ENCODE data around the gene ALPI. TPM values are rescaled to one million over a fixed set of nuclear protein-coding genes. Genes with fewer than 3 reads are reported as not detected.

ALPI gene
- total RNA-seq, 1 experiment from 2014 or later: not detected

GRCh38 chr2:232460171-232460570 lies 4.2 kb downstream of the ALPI start:
- no peak for DNase-seq (ENCODE audit: low read depth)

DNA sequence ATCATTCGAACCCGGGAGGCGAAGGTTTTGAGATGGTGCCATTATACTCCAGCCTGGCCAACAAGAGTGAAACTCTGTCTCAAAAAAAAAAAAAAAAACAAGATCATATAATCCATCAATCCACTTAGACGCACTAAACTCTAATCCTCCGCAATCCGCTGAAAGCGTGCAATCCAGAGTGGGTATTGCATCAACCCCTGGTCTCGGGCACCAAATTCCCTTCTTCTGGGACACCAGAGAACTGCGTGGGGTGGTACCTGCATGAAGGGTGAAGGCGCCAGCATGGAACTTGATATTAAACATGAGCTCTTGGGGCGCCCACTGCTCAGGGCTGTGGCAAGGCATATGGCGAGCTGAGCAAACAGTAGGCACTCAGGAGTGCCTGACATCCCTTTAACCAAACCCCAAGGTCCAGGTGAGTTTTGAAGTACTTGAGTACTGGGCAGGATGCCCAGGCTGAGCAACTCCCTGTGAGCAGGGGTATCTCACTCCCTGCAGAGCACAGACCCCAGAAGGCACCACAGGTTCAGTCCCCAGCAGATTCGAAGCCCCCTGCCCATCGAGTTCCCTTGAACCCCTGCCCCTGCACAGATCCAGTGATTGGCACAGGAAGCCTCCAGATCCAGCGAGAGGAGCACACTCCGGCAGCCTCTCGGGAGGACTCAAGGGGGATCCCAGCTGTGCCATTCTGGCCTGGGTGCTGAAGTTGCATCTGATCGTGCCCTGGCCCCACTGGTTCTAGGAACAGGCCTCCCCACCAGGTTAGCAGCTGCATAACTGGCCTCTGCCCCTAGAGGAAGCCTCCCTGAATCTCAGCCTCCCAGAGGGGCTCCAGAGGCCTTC lies 8.0 kb downstream of the ALPI start:
- DNase-seq (ENCODE audit: low read depth): no peak

DNA sequence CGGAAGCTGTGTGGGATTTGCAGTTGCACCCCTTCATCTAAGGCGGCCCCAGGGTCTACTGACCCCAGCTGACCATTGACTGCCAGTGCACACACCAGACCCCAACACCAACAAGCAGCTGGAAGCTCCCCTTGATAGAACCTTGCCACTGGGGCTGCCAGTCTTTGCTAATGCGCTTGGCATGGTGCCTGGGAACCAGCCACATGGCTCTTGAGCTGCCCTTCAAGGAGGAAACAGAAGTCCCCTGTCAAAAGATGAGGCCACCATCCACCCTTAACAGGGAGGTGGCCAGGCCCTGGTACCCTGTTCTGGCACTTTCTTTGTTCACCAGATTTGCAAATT lies 8.6 kb downstream of the ALPI start:
- DNase-seq (ENCODE audit: low read depth): no peak

- DNase-seq (ENCODE audit: low read depth): no peak
Measured at GRCh38 chr2:232465061-232465460, 9.1 kb downstream of the ALPI start.

DNA sequence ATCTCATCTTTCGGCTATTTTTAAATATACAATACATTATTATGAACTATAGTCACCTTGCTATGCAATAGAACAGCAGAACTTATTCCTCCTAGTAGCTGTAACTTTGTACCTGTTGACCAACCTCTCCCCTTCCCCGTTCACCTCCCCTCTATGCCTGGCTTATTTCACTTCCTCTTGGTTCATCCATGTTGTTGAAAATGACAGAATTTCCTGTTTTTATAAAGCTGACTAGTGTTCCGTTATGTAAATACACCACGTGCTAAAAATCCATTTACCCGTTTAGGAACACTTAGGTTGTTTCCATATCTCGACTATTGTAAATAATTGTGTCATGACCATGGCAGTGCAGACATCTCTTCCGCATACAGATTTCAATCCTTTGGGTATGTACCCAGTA lies 10.3 kb downstream of the ALPI start:
- no peak for DNase-seq (ENCODE audit: low read depth)

DNA sequence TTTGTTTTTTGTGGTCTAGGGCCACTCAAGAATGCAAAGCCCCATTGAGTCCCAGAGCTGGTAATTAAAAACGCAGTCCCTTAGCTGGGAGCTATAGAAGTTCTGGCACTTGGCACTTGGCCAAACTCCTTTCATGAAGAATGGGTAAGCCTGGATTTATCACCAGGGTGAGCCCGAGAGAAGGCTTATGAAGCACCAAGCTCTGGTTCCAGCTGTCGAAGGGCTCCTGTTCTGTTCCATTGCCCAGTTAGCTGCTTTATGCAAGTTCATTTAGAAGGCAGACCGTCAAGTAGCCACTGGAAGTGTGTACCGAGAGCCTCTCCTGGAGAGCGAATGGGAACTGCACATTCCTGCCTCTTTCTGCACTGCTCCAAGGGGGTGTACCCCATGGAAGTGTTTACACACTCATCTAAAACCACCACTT lies 17.5 kb downstream of the ALPI start:
- no peak for DNase-seq (ENCODE audit: low read depth)

DNA sequence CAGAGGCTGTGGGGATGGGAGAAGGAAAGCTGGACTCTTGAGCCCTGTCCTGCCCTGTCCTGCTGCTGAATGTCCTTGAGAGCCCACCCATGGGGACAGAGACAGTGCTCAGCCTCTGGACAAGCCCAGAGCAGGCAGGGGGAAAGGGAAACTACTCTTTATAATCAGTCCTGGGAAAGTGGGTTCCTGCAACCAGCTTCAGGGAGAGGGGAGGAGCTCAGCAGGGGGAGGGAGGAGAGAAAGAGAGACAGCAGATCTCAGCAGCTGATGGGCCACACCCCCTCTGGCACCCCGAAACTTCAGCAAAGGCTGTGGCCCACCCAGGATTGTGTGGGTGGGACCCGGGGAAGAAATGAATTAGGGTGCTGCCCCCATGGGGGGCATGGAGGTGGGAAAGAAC lies 20.1 kb downstream of the ALPI start:
- no peak for DNase-seq (ENCODE audit: low read depth)

- no peak for DNase-seq (ENCODE audit: low read depth)
Measured at GRCh38 chr2:232476791-232477190, 20.8 kb downstream of the ALPI start.

DNA sequence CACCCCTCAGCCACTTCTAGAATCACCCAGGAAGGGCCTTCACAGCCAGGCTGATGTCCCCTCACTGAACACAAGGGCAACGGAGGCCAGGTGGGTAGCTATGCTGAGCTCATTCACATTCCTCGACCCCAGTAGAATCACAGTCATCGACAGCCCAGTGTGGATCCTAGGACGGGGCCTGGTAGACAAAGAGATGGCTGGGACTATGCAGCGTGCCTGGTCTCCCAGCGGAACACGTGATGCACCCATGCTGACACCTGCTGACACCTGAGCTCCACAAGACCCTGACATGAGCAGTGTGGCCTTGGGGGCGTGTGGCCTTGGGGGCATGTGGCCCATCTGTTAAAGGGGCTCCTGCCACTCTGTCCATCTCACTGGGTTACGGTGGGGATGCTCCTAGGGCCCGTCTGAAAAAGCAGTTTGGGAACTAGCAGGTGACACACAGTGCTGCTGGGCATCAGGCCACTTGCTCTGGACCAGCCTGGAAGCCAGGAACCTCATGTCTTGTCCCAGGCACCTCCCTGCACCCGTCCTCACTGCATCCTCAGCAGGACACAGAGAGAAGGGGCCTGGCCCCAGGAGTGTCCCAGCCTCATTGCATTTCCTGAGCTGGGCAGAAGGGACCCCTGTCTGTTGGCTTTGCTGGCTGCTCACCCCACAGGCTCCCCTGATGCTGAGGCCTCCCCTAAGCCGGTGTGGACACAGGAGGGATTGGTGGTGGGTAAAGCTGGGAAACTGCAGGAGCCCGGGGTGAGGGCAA lies 22.0 kb downstream of the ALPI start:
- DNase-seq (ENCODE audit: low read depth): no peak

DNA sequence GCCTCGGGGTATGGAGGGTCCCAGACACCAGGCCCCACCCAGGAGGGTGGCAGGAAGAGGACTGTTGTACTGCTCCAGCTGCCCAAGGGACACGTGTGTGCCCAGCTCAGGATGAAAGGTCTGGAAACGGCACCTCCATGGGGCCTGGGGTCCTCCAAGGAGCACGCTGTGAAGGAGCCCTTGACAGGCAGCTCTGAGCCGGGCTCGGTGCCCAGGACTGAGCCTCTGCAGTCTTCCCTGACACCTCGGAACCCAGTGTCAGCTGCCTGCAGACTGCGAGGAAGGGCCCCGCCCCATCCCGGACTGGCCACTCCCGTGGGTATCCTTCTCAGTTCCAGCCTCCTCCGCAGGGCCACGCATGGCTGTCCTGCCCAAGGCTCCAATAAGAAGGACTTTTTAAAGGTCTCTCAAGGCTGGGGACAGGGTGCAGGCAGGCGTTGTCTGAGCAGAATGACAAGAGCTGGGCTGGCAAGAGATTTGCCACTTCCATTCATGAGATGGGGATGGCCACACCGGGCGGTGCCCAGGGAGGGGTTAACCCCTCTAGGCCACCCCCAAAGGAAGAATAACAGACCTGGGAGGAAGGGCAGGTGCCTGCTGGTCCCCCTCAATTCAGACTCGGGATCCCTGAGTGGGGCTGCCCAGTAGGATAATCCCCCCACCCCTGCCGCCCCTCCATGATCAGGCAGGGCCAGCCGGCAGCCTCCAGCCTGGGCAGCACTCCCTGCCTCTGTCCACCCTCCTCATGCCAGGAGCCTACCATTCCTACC lies 22.8 kb downstream of the ALPI start:
- no peak for DNase-seq (ENCODE audit: low read depth)

- DNase-seq (ENCODE audit: low read depth): no peak
Measured at GRCh38 chr2:232479341-232480200, 23.6 kb downstream of the ALPI start.

DNA sequence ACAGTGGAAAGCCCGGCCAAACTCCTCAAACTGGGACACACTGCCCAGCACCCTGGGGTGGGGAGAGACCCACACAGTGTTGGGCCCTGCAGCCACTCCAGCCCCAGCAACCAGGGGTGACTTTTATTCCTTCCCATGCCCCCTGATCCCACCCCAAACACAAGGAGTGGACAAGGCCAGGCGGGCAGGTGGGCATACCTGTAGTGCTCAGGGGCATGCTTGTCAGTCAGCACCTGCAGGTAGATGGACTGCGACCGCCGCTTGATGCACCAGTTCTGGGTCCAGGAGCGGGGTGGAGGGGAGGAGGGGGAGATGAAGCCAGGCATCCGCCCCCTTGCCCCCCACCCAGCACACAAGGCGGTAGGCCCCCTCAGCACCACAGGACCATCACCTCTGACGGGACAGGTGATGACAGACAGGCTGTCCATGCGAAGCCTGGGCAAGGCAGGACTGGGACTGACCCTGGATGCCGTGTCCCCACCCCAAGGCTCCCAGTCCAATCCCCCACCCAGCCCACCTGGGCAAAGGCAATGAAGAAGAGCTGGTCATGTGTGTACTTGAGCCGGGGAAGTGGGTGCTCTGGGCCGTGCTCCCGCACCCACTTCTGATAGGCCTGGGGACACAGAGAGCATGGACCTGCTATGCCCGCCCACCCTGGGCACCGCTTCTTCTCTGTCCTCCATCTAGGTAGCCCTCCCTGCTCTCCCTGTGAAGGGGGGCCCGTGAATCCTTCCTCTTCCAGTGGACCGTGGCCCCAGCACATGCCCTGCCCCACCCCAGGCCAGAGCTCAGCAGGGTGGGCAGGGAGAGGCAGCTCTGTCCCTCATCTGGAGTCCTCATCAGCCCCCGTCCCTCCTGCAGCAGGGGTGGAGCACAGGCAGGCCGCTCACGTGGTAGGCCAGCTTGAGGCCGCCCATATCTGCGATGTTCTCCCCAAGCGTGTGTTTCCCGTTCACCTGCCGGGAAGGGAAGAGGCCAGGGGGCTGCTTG lies 24.5 kb downstream of the ALPI start:
- DNase-seq (ENCODE audit: low read depth): no peak

DNA sequence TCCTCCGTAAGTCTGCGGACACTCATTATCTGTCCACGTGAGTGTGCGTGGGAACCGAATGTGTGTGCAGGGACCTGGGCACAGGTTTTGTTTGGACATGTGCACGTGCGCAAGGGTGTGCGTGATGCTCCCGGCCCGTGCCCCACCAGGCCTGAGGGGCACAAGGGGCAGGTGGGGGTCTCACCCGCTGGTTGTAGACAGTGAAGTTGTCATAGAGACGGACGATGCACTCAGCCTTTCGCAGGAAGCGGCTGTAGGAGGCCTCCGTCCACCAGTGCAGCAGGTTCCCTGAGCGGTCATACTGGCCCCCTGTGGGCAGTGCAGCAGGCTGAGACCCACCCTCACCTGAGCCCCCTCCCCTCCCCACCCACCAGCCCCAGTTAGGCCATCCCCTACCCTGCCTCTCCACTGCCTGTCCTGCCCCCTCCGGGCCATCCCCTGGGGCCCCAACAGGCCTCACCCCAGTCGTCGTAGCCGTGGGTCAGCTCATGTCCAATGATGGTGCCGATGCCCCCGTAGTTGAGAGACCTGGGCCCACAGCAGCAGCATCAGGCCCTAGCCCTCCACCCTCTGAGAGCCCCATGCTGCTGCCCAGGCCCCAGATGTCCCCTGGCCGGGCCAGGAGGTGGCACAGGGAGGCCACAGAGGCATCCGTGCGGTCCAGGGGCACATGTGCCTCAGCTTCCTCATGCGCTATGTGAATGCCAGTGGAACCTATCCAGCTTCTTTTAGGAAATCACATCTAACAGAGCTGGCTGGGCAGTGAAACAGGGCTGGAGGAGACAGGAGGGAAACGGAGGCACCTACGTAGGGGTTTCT lies 25.6 kb downstream of the ALPI start:
- DNase-seq (ENCODE audit: low read depth): no peak

GRCh38 chr2:232482301-232483238 lies 26.6 kb downstream of the ALPI start:
- DNase-seq (ENCODE audit: low read depth): no peak

- DNase-seq (ENCODE audit: low read depth): no peak
Measured at GRCh38 chr2:232483311-232483922, 27.5 kb downstream of the ALPI start.

- DNase-seq (ENCODE audit: low read depth): no peak
Measured at GRCh38 chr2:232483923-232484627, 28.1 kb downstream of the ALPI start.

All from HT1080 (cell line).